Neural cell (in vitro differentiated cells): ENCODE data around the gene ZFPM1.

Source experiments
- EZH2 ChIP-seq: fragments of 200-600, 300-800 bp; shearing (Covaris generic), sonication (generic); IDR thresholded peaks from 2 replicates; pipeline ENCODE4 v1.6.1; 2014; ENCODE audit warnings: antibody characterized with exemption, low read length, borderline replicate concordance, mild to moderate bottlenecking; ENCODE audit not compliant: insufficient read depth, poor library complexity, severe bottlenecking
- RAD21 ChIP-seq: fragments of 450-650 bp; conservative IDR thresholded peaks from 2 replicates; pipeline ENCODE4 v1.6.1; 2014; ENCODE audit warnings: antibody characterized with exemption, mild to moderate bottlenecking, moderate library complexity
- TF ChIP-seq, protein P1 (sequence below): fragments of 450-650 bp; IDR thresholded peaks from 2 replicates; pipeline ENCODE4 v1.5.1; 2014; ENCODE audit warnings: antibody characterized with exemption, mild to moderate bottlenecking, moderate library complexity; ENCODE audit not compliant: poor library complexity, severe bottlenecking

DNA sequence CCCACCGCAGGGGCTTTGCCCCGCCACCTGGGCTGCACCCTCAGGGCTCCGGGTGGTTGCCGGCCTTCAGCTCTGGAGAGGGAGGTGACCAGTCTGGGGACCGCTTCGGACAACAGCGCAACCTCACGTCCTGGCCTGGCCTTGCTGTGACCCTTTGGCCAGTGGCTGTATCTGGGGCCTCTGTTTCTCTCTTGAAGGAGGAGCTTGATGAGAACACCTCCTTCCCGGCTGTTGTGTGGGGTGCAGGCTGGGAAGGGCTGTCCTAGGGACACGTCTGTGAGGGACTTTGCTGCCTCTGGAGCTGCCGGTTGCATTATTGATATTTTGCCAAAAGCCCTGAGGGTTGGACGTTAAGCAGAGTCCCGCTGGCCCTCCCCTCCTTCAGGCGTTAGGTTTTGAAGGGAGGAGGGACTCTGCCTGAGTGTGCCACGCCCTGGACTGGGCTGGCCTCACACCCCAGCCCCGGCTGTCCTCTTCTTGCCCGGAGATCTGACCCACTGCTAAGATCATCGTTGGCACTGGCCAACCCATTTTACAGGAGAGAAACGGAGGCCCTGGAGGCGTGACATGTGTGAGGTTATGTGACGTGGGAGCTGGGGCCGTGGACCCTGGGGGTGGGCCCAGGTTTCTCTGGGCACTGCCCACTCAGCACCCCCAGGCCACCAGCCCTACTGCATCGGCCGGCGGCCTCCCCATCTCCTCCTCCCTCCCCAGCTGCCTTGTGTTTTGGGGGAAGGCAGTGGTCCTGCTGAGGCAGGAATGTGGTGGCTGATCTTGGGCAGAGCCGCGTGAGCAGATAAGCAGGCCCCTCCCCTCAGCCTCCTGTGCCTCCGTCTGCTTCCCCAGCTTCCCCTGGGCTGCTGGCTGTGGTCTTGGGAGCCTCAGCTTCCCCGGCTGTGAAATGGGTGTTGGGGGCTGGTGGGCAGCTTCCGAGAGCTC is 8.5 kb downstream of the ZFPM1 start:
- TF ChIP-seq, protein P1, sequence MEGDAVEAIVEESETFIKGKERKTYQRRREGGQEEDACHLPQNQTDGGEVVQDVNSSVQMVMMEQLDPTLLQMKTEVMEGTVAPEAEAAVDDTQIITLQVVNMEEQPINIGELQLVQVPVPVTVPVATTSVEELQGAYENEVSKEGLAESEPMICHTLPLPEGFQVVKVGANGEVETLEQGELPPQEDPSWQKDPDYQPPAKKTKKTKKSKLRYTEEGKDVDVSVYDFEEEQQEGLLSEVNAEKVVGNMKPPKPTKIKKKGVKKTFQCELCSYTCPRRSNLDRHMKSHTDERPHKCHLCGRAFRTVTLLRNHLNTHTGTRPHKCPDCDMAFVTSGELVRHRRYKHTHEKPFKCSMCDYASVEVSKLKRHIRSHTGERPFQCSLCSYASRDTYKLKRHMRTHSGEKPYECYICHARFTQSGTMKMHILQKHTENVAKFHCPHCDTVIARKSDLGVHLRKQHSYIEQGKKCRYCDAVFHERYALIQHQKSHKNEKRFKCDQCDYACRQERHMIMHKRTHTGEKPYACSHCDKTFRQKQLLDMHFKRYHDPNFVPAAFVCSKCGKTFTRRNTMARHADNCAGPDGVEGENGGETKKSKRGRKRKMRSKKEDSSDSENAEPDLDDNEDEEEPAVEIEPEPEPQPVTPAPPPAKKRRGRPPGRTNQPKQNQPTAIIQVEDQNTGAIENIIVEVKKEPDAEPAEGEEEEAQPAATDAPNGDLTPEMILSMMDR: no peak
- TF ChIP-seq EZH2 (no peak), RAD21 (no peak)
